ENCODE data around the gene FBRSL1.

Gene FBRSL1

DNA sequence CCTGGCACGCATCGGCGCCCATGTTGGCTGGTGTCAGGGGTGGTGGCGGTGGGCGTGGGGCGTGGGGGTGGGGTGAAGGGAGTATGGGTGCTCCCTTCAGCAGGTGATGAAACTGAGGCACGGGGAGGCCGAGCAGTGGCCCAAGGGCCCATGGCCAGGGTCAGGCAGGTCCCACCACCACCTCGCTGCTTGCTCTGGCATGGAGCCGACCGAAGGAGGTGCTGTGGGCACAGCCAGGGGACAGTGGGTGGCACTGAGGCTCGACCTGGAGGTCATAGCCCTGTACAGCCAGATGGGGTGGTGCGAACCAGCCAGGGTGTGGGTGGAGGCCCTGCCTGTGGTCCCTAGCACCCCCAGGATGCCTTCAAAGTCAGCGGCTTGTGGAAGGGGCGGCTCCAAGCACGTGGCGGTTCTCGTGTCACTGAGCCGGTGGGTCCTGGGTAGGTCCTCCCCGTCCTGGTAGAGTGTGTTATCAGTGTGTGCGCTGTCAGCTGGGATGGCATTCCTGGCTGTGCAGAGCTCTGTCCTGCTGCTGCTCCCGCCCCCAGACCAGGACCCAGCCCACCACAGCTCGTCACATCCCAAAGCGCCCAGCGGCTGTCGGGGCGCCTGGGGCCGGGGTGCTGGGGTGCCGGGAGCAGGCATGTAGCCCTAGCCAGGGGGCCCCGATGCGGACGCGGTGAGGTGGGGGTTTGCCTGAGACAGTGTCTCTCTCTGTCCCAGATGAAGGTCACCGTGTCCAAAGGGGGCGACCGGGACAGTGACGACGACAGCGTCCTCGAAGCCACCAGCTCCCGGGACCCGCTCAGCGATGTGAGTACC lies 35.3 kb downstream of the FBRSL1 start:
- DNase-seq (ENCODE audit: extremely low read depth, insufficient read length): no peak
- Histone ChIP-seq H3K36me3 (ENCODE audit: control insufficient read depth, insufficient read depth, low read length) (no peaks in the 10 kb centered on the region), H3K27me3 (replicated peaks; ENCODE audit: control insufficient read depth, insufficient read depth, low read length) (no peaks in the 10 kb centered on the region), H3K4me3 (replicated peaks; ENCODE audit: low read depth, low read length) (no peak overlapping the region)
- TF ChIP-seq, protein P1, sequence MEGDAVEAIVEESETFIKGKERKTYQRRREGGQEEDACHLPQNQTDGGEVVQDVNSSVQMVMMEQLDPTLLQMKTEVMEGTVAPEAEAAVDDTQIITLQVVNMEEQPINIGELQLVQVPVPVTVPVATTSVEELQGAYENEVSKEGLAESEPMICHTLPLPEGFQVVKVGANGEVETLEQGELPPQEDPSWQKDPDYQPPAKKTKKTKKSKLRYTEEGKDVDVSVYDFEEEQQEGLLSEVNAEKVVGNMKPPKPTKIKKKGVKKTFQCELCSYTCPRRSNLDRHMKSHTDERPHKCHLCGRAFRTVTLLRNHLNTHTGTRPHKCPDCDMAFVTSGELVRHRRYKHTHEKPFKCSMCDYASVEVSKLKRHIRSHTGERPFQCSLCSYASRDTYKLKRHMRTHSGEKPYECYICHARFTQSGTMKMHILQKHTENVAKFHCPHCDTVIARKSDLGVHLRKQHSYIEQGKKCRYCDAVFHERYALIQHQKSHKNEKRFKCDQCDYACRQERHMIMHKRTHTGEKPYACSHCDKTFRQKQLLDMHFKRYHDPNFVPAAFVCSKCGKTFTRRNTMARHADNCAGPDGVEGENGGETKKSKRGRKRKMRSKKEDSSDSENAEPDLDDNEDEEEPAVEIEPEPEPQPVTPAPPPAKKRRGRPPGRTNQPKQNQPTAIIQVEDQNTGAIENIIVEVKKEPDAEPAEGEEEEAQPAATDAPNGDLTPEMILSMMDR (IDR thresholded peaks at IDR 0.05; ENCODE audit: insufficient read depth, low read length, poor library complexity, severe bottlenecking): no peak

DNA sequence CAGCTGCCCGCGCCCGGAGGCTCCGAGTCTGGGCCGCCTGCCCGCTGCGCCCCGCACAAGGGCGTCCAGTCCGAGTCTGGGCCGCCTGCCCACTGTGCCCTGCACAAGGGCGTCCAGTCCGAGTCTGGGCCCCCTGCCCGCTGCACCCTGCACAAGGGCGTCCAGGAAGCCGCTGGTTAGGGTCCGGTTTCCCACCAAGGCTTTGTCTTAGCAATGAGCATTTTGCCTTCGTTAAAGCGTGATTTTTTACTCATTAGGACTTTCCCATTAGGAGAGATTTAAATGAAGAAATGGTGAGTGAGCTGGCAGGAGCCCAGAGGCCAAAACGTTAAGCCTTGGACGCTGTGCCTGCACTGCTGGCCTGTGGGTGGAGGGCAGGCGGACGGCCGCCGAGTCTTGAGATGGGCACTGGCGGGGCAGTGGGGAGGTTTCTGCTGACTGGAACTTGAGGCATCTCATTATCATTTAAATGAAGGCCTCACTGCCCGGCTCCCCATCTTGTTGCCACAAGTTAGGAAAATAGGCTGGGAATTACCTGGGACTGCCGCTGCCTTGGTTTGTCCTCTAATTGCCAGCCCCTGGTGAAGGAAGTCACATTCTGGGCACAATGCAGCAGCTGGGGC lies 36.0 kb downstream of the FBRSL1 start:
- TF ChIP-seq, protein P1 (IDR thresholded peaks at IDR 0.05; ENCODE audit: insufficient read depth, low read length, poor library complexity, severe bottlenecking): no peak
- no peak for DNase-seq (ENCODE audit: extremely low read depth, insufficient read length)
- Histone ChIP-seq H3K27me3 (replicated peaks; ENCODE audit: control insufficient read depth, insufficient read depth, low read length) (no peaks in the 10 kb centered on the region), H3K36me3 (ENCODE audit: control insufficient read depth, insufficient read depth, low read length) (no peaks in the 10 kb centered on the region), H3K4me3 (replicated peaks; ENCODE audit: low read depth, low read length) (no peak overlapping the region)

DNA sequence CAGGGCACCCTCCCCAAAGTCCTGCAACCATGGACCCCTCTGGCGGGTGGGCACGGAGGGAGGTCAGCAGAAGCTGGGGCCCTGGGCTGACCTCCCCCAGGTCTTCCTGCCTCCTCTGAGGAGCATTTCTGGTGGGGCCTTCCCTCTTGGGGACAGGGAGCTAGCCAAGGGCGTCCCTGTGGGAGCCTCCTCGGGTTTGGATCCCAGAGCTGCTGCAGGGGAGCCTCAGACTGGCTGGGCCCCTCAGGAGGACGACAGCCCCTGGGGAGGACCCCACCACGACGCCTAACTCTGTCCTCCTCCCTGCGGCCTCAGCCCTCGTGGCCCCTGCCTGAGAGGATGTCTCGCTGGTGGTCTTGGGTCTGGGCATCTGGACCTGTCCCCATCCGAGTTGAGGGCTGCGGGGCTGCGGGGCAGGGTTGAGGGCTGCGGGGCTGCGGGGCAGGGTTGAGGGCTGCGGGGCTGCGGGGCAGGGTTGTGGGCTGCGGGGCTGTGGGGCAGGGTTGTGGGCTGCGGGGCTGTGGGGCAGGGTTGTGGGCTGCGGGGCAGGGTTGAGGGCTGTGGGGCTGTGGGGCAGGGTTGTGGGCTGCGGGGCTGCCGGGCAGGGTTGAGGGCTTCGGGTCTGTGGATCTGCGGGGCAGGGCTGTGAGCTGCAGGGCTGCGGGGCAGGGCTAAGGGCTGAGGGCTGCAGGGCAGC lies 37.4 kb downstream of the FBRSL1 start:
- no peak for DNase-seq (ENCODE audit: extremely low read depth, insufficient read length)
- TF ChIP-seq, protein P1 (IDR thresholded peaks at IDR 0.05; ENCODE audit: insufficient read depth, low read length, poor library complexity, severe bottlenecking): no peak
- H3K4me3 ChIP-seq (replicated peaks; ENCODE audit: low read depth, low read length): no peak overlapping the region
- H3K36me3 ChIP-seq (ENCODE audit: control insufficient read depth, insufficient read depth, low read length): no peaks in the 10 kb centered on the region
- no peaks in the 10 kb centered on the region for H3K27me3 ChIP-seq (replicated peaks; ENCODE audit: control insufficient read depth, insufficient read depth, low read length)

DNA sequence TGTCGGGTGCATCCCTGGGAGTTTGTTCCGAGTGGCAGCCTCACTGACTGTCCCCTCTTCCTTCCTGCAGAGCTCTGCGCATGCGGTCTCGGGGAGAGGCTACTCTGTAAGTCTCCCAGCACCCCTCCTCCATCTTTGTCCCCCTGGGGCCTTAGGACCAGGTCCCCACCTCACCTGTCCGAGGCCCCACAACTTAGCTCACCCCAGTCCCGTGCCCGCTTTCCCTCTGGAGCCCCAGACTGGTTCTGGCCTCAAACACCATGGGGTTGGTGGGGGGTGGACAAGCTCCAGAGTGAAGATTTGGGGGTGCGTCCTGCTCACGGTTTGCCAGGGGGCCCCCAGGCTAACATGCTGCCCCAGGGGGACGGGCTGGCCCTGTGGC lies 37.9 kb downstream of the FBRSL1 start:
- Histone ChIP-seq H3K4me3 (replicated peaks; ENCODE audit: low read depth, low read length) (no peak overlapping the region), H3K36me3 (ENCODE audit: control insufficient read depth, insufficient read depth, low read length) (no peaks in the 10 kb centered on the region), H3K27me3 (replicated peaks; ENCODE audit: control insufficient read depth, insufficient read depth, low read length) (no peaks in the 10 kb centered on the region)
- no peak for DNase-seq (ENCODE audit: extremely low read depth, insufficient read length)
- TF ChIP-seq, protein P1 (IDR thresholded peaks at IDR 0.05; ENCODE audit: insufficient read depth, low read length, poor library complexity, severe bottlenecking): no peak

DNA sequence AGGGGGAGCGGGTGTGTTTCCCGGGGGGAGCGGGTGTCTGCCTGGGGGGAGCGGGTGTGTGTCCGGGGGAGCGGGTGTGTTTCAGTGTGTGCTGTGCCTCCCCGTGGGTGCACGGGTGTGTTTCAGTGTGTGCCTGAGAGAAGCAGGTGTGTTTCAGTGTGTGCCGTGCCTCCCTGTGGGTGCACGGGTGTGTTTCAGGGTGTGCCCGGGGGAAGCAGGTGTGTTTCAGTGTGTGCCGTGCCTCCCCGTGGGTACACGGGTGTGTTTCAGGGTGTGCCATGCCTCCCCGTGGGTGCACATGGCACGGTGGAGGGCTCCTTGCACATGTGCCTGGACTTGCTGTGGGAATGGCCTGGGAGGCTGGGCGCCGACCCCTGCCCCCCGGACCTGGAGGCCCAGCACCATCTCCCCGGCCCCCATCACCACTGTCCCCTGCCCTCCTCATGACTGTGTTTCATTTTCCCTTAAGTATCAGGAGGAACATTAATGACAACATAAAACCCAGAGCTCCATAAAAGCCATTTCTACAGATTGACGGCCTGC lies 38.7 kb downstream of the FBRSL1 start:
- Histone ChIP-seq H3K27me3 (replicated peaks; ENCODE audit: control insufficient read depth, insufficient read depth, low read length) (no peaks in the 10 kb centered on the region), H3K4me3 (replicated peaks; ENCODE audit: low read depth, low read length) (no peak overlapping the region), H3K36me3 (ENCODE audit: control insufficient read depth, insufficient read depth, low read length) (no peaks in the 10 kb centered on the region)
- TF ChIP-seq, protein P1 (IDR thresholded peaks at IDR 0.05; ENCODE audit: insufficient read depth, low read length, poor library complexity, severe bottlenecking): no peak
- no peak for DNase-seq (ENCODE audit: extremely low read depth, insufficient read length)
